ENCODE results near the gene TSC1. TPM values are rescaled to one million over a fixed set of nuclear protein-coding genes. Genes with fewer than 3 reads are reported as not detected.

Gene TSC1
- total and polyA plus RNA-seq, 10 of the 15 experiments (the other 5 are each of a cell fraction or from before 2014, with no cell fraction given) = 4.0 to 48.0 (median 14.9) TPM

DNA sequence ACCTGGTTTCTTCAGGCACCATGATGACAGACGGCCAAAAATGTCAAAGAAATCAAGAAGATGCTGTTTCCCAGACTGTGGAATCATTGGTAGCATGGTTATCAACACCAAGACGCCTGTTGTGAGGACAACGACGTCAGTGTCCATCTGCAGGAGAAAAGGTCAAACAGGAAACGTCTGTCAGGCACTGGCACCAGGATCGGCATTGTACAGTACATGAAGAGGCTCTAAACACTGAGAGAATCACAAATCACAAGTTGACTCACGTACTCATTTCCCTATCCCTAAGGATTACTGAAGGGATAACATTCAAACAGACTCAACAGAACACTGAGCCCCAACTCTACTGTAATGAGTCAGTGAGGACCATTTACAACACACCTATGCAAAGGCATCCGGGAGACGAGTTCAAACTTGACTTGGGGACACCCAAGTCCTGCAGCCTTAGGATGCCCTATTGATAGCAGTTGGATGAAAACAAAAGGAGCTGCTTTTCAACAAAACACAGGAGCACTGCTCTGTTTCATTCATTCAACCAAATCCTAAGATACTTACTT, 21.0 kb downstream of the TSC1 start:
- no peaks in the 10 kb centered on the region for H3K79me2 ChIP-seq (ENCODE audit: control insufficient read depth, insufficient read depth, low read length)
- no peak overlapping the region for H3K9ac ChIP-seq (ENCODE audit: control insufficient read depth, insufficient read depth, low read length)
- CTCF ChIA-PET = interaction anchor here (0.6 kb wide), 1 partner anchor 628 kb away, joined by 3 read pairs; no protein-coding TSS in a partner anchor
- H2AFZ ChIP-seq (ENCODE audit: control insufficient read depth, low read depth, low read length) = no peak overlapping the region
- 96% methylated on average over 9 of the region's 9 CpGs for WGBS (ENCODE audit: insufficient coverage, insufficient replicate concordance, low lambda C conversion rate, missing lambda C conversion rate)
- DNase-seq (ENCODE audit: low read depth, low spot score) (no peak), ATAC-seq (no peak), FAIRE-seq (no peak)
- no TSS peak for BruUV-seq (replicated peaks)
- H3K4me2 ChIP-seq (ENCODE audit: control insufficient read depth, insufficient read depth) = no peak overlapping the region
- no peaks in the 10 kb centered on the region for H3K27me3 ChIP-seq (replicated peaks in 1 of 2; ENCODE audit: control insufficient read depth in 2 of 2, insufficient read depth in 2 of 2, low read length in 1 of 2)
- no peak overlapping the region for H3K4me3 ChIP-seq
- no peaks in the 10 kb centered on the region for H4K20me1 ChIP-seq (ENCODE audit: control insufficient read depth, insufficient read depth)
- no peak for TF ChIP-seq HDAC2 (IDR thresholded peaks at IDR 0.05)
- no peak for TF ChIP-seq CHD4 (IDR thresholded peaks at IDR 0.05)
- TF ChIP-seq RAD51 (IDR thresholded peaks at IDR 0.05) = no peak
- TF ChIP-seq MXI1 (IDR thresholded peaks at IDR 0.05; ENCODE audit: low read depth, low read length) = no peak
- no peak for TF ChIP-seq POLR2A (IDR thresholded peaks at IDR 0.05; ENCODE audit: low read depth, low read length)
- TF ChIP-seq NRF1 (conservative IDR thresholded peaks at IDR 0.05; ENCODE audit: low read depth, low read length) = no peak
- TF ChIP-seq SPI1 (IDR thresholded peaks at IDR 0.05; ENCODE audit: borderline replicate concordance, insufficient read depth, low read depth, low read length) = no peak
- no peak for TF ChIP-seq HCFC1 (IDR thresholded peaks at IDR 0.05; ENCODE audit: low read length)
- no peak for TF ChIP-seq JUNB (IDR thresholded peaks at IDR 0.05)
- TF ChIP-seq BACH1 (IDR thresholded peaks at IDR 0.05; ENCODE audit: borderline replicate concordance) = no peak
- no peak for TF ChIP-seq ESRRA (IDR thresholded peaks at IDR 0.05; ENCODE audit: low read length)
- no peak for TF ChIP-seq FOXM1 (IDR thresholded peaks at IDR 0.05; ENCODE audit: low read depth, low read length)
- TF ChIP-seq, protein P1, sequence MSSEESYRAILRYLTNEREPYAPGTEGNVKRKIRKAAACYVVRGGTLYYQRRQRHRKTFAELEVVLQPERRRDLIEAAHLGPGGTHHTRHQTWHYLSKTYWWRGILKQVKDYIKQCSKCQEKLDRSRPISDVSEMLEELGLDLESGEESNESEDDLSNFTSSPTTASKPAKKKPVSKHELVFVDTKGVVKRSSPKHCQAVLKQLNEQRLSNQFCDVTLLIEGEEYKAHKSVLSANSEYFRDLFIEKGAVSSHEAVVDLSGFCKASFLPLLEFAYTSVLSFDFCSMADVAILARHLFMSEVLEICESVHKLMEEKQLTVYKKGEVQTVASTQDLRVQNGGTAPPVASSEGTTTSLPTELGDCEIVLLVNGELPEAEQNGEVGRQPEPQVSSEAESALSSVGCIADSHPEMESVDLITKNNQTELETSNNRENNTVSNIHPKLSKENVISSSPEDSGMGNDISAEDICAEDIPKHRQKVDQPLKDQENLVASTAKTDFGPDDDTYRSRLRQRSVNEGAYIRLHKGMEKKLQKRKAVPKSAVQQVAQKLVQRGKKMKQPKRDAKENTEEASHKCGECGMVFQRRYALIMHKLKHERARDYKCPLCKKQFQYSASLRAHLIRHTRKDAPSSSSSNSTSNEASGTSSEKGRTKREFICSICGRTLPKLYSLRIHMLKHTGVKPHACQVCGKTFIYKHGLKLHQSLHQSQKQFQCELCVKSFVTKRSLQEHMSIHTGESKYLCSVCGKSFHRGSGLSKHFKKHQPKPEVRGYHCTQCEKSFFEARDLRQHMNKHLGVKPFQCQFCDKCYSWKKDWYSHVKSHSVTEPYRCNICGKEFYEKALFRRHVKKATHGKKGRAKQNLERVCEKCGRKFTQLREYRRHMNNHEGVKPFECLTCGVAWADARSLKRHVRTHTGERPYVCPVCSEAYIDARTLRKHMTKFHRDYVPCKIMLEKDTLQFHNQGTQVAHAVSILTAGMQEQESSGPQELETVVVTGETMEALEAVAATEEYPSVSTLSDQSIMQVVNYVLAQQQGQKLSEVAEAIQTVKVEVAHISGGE (CRISPR knock-in tag; IDR thresholded peaks at IDR 0.05) = no peak
- no peak for TF ChIP-seq RELA (IDR thresholded peaks at IDR 0.05; ENCODE audit: borderline replicate concordance, partially characterized antibody)
- TF ChIP-seq EED (IDR thresholded peaks at IDR 0.05; ENCODE audit: low read depth) = no peak
- no peak for TF ChIP-seq BRCA1 (IDR thresholded peaks at IDR 0.05; ENCODE audit: low read depth, low read length)
- no peak for TF ChIP-seq SUZ12 (IDR thresholded peaks at IDR 0.05; ENCODE audit: unreplicated experiment)
- no peak for TF ChIP-seq SMC3 (IDR thresholded peaks at IDR 0.05; ENCODE audit: borderline replicate concordance, low read length)
- TF ChIP-seq, protein P2, sequence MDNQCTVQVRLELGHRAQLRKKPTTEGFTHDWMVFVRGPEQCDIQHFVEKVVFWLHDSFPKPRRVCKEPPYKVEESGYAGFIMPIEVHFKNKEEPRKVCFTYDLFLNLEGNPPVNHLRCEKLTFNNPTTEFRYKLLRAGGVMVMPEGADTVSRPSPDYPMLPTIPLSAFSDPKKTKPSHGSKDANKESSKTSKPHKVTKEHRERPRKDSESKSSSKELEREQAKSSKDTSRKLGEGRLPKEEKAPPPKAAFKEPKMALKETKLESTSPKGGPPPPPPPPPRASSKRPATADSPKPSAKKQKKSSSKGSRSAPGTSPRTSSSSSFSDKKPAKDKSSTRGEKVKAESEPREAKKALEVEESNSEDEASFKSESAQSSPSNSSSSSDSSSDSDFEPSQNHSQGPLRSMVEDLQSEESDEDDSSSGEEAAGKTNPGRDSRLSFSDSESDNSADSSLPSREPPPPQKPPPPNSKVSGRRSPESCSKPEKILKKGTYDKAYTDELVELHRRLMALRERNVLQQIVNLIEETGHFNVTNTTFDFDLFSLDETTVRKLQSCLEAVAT (IDR thresholded peaks at IDR 0.05) = no peak
- SMC1A ChIA-PET (ENCODE audit: uncharacterized antibody, unreplicated experiment) = interaction anchor here (0.6 kb wide), 1 partner anchor 18 kb away, joined by 3 read pairs; no protein-coding TSS in a partner anchor
- intact Hi-C loops (cut with micrococcal nuclease; ENCODE audit: unreplicated experiment) = no loop called here
- H3K4me1 ChIP-seq (ENCODE audit: control insufficient read depth, insufficient read depth, low read length) = no peaks in the 10 kb centered on the region
- in situ Hi-C loops (cut with MboI) = no loop called here
- RAD21 ChIA-PET (ENCODE audit: unreplicated experiment) = no interaction called here
- peaks cover 4 to 22% of the 10 kb centered on the region in 2 experiments for H3K36me3 ChIP-seq (ENCODE audit: control insufficient read depth in 2 of 2, insufficient read depth in 2 of 2, low read length in 1 of 2)
- POLR2A ChIA-PET = no interaction called here
- H3K27ac ChIP-seq (ENCODE audit: control insufficient read depth, insufficient read depth) = no peak overlapping the region
- H3K9me3 ChIP-seq (replicated peaks; ENCODE audit: control insufficient read depth, insufficient read depth, low read length) = no peaks in the 10 kb centered on the region
